IPS-18c (cell line): ENCODE data around the gene CD300LB.

Source experiments
- H3K4me3 ChIP-seq: 2 replicates; pipeline ENCODE4 v1.7.0; 2013; ENCODE audit warnings: low read depth, mild to moderate bottlenecking, low read length, moderate library complexity; ENCODE audit not compliant: insufficient read depth
- H3K9me3 ChIP-seq: one replicate; pipeline ENCODE4 v1.6.1; 2013; ENCODE audit warnings: mild to moderate bottlenecking, low read length, moderate library complexity; ENCODE audit not compliant: control insufficient read depth, insufficient read depth

The CD300LB gene

GRCh38 chr17:74555427-74555940, 24.2 kb upstream of the CD300LB start:
- Histone ChIP-seq H3K9me3 (peaks cover 2% of the 10 kb centered on the region), H3K4me3 (no peak overlapping the region)

GRCh38 chr17:74554909-74555308, 23.6 kb upstream of the CD300LB start:
- Histone ChIP-seq H3K4me3 (no peak overlapping the region), H3K9me3 (peaks cover 2% of the 10 kb centered on the region)

GRCh38 chr17:74552037-74552436, 20.8 kb upstream of the CD300LB start:
- Histone ChIP-seq H3K4me3 (no peak overlapping the region), H3K9me3 (no peaks in the 10 kb centered on the region)

DNA sequence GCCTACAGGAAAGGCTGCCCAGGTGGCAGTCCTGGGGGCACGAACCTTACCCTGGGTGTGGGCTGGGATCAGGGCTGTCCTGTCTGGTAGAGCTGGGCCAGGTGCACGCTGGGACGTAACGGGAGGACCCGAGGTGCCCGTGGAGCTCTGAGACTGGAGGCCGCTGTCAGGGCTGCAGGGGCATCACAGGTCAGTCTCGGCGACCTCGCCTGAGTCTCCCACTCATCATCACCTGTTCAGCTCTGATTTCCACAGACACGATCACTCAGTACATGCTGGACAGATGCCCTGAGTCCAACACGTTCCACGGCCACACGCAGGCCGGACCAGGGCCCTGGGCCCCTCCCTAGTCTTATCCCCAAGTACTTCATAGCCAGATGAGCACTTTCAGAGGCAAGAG, 19.3 kb upstream of the CD300LB start:
- no peak overlapping the region for H3K4me3 ChIP-seq
- H3K9me3 ChIP-seq, result no peaks in the 10 kb centered on the region

DNA sequence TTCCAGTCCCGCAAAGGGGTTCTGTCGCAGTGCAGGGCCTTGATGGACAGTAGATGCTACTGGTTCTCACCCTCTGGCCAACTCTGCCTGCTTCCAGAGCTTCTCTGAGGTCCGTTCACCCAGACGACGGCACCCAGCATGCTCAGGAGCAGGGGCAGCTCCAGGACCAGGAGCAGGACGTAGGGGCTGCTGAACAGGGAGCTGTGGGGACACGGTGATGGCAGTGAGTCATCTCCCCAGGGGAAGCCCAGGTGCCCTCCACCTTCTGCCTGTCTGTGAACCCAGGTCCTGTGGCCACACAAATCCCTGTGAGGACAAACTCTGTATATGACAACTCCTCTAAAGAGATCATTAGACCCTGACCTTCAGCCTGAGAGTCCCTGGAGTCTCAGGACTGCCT, 18.1 kb upstream of the CD300LB start:
- H3K9me3 ChIP-seq, result no peaks in the 10 kb centered on the region
- H3K4me3 ChIP-seq, result no peak overlapping the region

- no peak overlapping the region for H3K4me3 ChIP-seq
- no peaks in the 10 kb centered on the region for H3K9me3 ChIP-seq
Measured at GRCh38 chr17:74547736-74548135, 16.5 kb upstream of the CD300LB start.

DNA sequence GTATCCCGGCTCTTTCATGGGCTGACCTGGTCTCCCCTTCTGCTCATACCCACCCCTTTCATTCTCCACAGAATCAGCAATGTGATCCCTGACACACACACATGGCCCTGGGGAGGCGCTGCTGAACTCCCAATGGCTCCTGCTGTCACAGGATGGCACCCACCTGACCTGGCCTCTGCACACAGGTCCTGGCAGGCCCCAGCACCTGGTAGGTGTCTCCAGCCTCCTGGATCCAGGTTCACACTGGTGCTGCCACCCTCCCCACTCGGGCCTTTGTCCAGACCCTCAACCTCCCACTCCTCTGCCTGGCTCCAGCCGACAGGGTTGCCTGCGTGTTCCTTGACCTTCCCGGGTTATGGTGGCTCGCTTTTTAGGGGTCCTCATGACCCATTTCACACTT, 16.0 kb upstream of the CD300LB start:
- no peak overlapping the region for H3K4me3 ChIP-seq
- no peaks in the 10 kb centered on the region for H3K9me3 ChIP-seq

GRCh38 chr17:74546586-74546985, 15.3 kb upstream of the CD300LB start:
- Histone ChIP-seq H3K4me3 (no peak overlapping the region), H3K9me3 (no peaks in the 10 kb centered on the region)

DNA sequence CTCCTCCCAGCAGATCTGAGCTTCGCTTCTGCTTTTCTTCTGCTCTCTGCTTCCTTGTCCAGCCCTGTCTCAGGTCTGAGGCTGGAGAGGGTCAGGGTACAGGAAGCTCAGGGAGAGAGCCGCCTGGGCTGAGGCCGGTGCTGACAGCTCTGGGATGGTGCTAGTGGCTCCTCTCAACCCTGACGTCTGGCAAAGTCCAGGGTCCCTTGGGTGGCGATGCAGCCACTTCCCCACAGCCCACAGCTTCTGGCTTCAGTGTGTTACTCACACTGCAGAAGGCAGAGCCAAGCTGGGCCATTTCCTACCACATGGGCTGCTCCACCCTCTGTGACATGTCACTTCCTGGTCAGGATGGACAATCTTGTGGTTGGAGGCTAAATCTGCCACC, 14.6 kb upstream of the CD300LB start, which contains the start of gene CD300C:
Gene CD300C (minus strand): TSS at position 273 of the 388 bp plus-strand sequence. CDS start 333 bp downstream, outside the sequence.
- Histone ChIP-seq H3K4me3 (no peak within 1 kb of the TSS; the same call in 1 of the 2 replicates), H3K9me3 (no peaks in the 10 kb centered on the region)

- no peaks in the 10 kb centered on the region for H3K9me3 ChIP-seq
- no peak overlapping the region for H3K4me3 ChIP-seq
Measured at GRCh38 chr17:74544991-74545842, 13.9 kb upstream of the CD300LB start.

DNA sequence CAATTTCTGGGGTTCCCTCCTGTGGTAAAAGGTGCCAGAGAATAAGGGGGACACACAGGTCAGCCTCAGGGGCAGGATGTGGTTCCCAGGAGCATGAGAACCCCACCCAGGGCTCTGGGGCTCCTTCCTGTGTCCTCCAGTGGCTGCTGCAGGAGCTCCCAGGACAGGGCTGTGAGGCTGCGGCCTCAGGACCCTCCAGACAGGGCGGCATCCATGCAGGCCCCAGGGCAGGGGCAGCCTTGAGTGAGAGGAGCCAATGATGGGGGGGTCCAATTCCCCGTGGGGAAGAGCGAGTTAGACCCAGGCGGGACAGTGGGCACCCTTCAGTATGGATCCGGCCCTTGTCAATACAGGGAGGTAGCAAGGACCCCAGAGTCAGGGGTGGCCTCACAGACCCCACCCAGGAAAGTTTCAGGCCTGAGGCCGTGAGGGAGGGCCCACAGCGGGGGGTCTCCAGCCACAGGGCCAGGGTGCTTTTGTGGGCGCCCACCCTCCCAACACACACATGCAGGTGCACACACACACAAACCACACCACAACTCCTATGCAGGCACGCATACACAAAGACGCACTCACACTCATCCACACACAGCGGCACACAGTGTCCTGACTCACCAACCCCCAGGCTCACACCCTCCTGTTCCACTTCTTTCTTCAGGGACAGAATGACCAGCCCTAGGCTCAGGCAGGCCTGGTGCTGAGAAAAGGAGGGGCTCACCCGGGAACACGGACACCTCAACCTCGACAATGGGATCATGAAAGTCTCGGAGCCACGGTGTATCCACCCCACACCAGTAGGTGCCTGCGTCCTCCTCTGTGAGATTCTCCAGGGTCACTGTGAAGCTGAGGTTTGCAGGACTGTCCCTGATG, 12.9 kb upstream of the CD300LB start:
- H3K9me3 ChIP-seq, result no peaks in the 10 kb centered on the region
- H3K4me3 ChIP-seq, result no peak overlapping the region

GRCh38 chr17:74543406-74543805, 12.1 kb upstream of the CD300LB start:
- no peaks in the 10 kb centered on the region for H3K9me3 ChIP-seq
- H3K4me3 ChIP-seq, result no peak overlapping the region

DNA sequence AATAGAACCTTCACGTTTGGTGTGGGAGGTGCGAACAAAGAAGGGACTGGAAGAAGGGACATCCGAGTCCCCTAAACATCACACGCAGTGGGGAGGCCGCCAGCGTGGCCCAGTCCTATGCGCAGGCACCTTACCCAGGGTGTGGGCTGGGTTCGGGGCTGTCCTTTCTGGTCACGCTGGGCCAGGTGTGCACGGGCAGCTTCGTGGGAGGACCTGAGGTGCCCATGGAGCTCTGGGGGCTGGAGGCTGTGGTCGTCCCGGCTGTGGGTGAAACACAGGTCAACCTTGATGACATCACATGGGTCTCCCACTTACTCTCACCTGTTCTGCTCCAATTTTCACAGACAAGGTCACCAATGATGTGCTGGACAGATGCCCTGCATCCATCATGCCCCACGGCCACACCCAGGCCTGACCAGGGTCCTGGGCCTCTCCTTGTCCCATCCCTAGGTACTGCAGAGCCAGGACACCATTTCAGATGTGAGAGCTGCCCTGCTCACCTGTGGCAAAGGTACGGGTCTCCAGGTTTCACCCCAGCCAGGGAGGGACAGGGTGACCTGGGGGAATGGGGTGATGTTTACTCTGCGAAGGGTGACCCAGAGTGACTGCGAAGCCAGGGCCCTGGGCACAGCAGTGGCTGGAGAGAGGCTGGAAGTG, 11.6 kb upstream of the CD300LB start:
- no peak overlapping the region for H3K4me3 ChIP-seq
- no peaks in the 10 kb centered on the region for H3K9me3 ChIP-seq

- Histone ChIP-seq H3K4me3 (no peak overlapping the region), H3K9me3 (no peaks in the 10 kb centered on the region)
Measured at GRCh38 chr17:74542166-74542565, 10.9 kb upstream of the CD300LB start.

DNA sequence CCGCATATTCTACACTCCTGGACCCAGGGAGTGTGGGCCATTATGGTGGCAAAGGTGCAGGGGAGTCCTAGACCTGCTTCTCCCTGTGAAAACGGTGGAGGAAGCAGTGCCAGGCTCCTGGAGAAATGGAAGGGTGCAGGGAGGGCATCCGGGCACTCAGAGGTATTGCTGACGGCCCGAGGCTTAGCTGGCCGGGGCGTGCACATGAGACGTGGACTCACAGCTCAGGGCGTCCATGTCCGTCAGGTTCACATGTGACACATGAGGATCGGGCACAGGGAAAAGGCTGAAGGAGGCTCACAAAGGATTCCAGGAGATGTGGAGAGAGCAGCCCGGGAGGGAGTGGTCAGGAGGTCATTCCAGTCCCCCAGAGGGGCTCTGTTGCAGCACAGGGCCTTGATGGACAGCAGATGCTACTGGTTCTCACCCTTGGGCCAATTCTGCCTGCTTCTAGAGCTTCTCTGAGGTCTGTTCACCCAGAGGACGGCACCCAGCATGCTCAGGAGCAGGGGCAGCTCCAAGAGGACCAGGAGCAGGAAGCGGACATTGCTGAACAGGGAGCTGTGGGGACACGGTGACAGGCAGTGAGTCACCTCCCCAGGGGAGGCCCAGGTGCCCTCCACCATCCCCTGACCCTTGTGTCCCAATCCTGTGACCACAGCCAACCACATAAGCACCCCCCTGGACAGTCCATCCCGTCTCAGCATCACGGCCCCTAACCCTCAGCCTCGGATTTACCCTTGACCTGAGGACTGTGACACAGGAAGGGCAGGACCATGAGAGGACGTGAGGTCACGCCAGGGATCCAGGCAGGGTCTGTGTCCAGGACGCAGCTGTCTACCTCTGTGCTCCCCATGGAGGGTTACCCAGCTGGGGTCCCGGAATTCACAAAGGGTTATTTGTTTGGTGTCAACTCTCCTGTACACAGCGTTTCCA, 10.2 kb upstream of the CD300LB start:
- Histone ChIP-seq H3K9me3 (no peaks in the 10 kb centered on the region), H3K4me3 (no peak overlapping the region)

DNA sequence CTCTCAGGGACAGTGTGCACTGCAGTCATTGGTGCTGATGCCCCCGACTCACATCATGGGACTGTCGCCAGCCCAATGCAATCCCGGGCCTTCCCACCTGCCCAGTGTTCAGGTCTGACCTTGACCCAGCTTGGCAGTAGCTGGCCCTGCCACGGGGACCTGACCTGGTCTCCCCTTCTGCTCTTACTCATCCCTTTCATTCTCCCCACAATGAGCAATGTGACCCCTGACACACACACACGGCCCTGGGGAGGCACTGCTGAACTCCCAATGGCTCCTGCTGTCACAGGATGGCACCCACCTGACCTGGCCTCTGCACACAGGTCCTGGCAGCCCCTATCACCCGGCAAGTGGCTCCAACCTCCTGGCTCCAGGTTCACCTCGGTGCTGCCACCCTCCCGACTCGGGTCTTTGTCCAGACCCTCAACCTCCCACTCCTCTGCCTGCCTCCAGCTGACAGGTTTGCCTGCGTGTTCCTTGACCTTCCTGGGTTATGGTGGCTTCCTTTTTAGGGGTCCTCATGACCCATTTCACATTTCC, 8.1 kb upstream of the CD300LB start:
- H3K9me3 ChIP-seq, result no peaks in the 10 kb centered on the region
- no peak overlapping the region for H3K4me3 ChIP-seq
